A673 (cell line): ENCODE measurements around the gene IBA57.

ENCODE experiments used
- EZH2 ChIP-seq: fragments of 200-600 bp; sonication (generic); IDR thresholded peaks from 2 replicates; pipeline ENCODE4 v1.6.1; 2017; ENCODE audit warnings: borderline replicate concordance, low read depth, mild to moderate bottlenecking, mixed read lengths, antibody characterized with exemption, low read length; ENCODE audit not compliant: poor library complexity, severe bottlenecking
- TF ChIP-seq, protein P1 (sequence below): fragments of 300-800, 200-600 bp; sonication (generic); conservative IDR thresholded peaks from 2 replicates; pipeline ENCODE4 v1.5.1; 2017; ENCODE audit warnings: low read depth, mild to moderate bottlenecking, antibody characterized with exemption, low read length, moderate library complexity, mixed read lengths

GRCh38 chr1:228219245-228219961, 53.8 kb downstream of the IBA57 start:
- TF ChIP-seq, protein P1, sequence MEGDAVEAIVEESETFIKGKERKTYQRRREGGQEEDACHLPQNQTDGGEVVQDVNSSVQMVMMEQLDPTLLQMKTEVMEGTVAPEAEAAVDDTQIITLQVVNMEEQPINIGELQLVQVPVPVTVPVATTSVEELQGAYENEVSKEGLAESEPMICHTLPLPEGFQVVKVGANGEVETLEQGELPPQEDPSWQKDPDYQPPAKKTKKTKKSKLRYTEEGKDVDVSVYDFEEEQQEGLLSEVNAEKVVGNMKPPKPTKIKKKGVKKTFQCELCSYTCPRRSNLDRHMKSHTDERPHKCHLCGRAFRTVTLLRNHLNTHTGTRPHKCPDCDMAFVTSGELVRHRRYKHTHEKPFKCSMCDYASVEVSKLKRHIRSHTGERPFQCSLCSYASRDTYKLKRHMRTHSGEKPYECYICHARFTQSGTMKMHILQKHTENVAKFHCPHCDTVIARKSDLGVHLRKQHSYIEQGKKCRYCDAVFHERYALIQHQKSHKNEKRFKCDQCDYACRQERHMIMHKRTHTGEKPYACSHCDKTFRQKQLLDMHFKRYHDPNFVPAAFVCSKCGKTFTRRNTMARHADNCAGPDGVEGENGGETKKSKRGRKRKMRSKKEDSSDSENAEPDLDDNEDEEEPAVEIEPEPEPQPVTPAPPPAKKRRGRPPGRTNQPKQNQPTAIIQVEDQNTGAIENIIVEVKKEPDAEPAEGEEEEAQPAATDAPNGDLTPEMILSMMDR, result no peak
- no peak for TF ChIP-seq EZH2
